Effector memory CD4-positive, alpha-beta T cell (primary cell): ENCODE results near the gene SORCS2.

Experiments
- DNase-seq, 3 donors: peaks; one replicate each; pipeline ENCODE4 v3.0.0-alpha.2; 2020
- H3K27ac ChIP-seq: 2 replicates; pipeline ENCODE4 v1.7.0; 2013; ENCODE audit warnings: mild to moderate bottlenecking, low read length, moderate library complexity; ENCODE audit not compliant: insufficient read depth, poor library complexity, severe bottlenecking
- H3K27me3 ChIP-seq: replicated peaks from 2 replicates; pipeline ENCODE4 v1.7.0; 2013; ENCODE audit warnings: mild to moderate bottlenecking, low read length; ENCODE audit not compliant: insufficient read depth, control insufficient read depth, poor library complexity, severe bottlenecking
- H3K36me3 ChIP-seq: 2 replicates; pipeline ENCODE4 v1.7.0; 2013; ENCODE audit warnings: mild to moderate bottlenecking, low read length, moderate library complexity; ENCODE audit not compliant: control insufficient read depth, insufficient read depth
- H3K4me1 ChIP-seq: 2 replicates; pipeline ENCODE4 v1.7.0; 2013; ENCODE audit warnings: low read length, mild to moderate bottlenecking; ENCODE audit not compliant: control insufficient read depth, insufficient read depth, poor library complexity, severe bottlenecking
- H3K4me3 ChIP-seq: 2 replicates; pipeline ENCODE4 v1.7.0; 2013; ENCODE audit warnings: low read length, low read depth, mild to moderate bottlenecking; ENCODE audit not compliant: insufficient read depth, poor library complexity, severe bottlenecking
- H3K9me3 ChIP-seq: 2 replicates; pipeline ENCODE4 v1.7.0; 2013; ENCODE audit warnings: mild to moderate bottlenecking, low read length, moderate library complexity; ENCODE audit not compliant: control insufficient read depth

The SORCS2 gene

GRCh38 chr4:7300711-7301095 lies 108.4 kb downstream of the SORCS2 start:
- Histone ChIP-seq H3K27me3 (no peaks in the 10 kb centered on the region), H3K27ac (no peak overlapping the region), H3K4me3 (no peak overlapping the region), H3K9me3 (no peaks in the 10 kb centered on the region), H3K4me1 (no peaks in the 10 kb centered on the region), H3K36me3 (no peaks in the 10 kb centered on the region)
- no peak for DNase-seq

DNA sequence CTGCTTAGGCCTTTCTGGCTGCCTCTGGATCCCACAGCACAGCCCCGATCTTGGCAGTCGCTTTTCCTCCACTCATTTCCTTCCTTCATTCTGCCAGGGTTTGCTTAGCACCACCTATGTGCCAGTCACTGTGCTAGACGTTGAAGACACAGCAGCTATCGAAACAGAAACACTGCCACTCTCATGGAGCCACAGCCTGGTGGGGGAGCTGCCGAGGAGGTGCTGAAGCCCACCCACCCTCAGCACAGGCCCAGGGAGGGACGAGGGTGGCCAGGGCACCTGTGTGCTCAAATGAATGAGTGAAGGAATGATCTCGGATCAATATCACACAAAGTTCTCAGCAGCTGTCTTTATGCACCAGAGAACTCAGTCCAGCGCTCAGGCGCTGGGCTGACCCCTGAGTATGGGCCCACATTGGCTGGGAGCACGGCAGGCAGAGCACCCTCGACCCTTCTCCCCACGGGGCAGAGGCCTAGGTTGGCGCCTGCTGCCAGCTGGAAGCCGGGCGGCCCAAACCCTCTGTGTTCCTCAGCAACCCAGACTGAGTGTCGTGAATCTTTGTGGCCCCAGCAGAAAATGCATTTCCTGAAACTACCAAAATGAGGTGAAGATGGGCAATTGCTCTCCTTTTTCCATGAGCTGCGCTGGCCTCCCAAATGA lies 108.9 kb downstream of the SORCS2 start:
- no peak overlapping the region for H3K27ac ChIP-seq
- DNase-seq = no peak
- no peaks in the 10 kb centered on the region for H3K4me1 ChIP-seq
- no peaks in the 10 kb centered on the region for H3K36me3 ChIP-seq
- no peaks in the 10 kb centered on the region for H3K27me3 ChIP-seq
- no peaks in the 10 kb centered on the region for H3K9me3 ChIP-seq
- H3K4me3 ChIP-seq = no peak overlapping the region

GRCh38 chr4:7301846-7302630 lies 109.7 kb downstream of the SORCS2 start:
- no peaks in the 10 kb centered on the region for H3K9me3 ChIP-seq
- no peaks in the 10 kb centered on the region for H3K4me1 ChIP-seq
- no peak overlapping the region for H3K4me3 ChIP-seq
- DNase-seq = no peak
- no peaks in the 10 kb centered on the region for H3K27me3 ChIP-seq
- no peaks in the 10 kb centered on the region for H3K36me3 ChIP-seq
- H3K27ac ChIP-seq = no peak overlapping the region

GRCh38 chr4:7302781-7303404 lies 110.6 kb downstream of the SORCS2 start:
- H3K9me3 ChIP-seq = no peaks in the 10 kb centered on the region
- no peaks in the 10 kb centered on the region for H3K4me1 ChIP-seq
- no peak for DNase-seq
- H3K27me3 ChIP-seq = no peaks in the 10 kb centered on the region
- no peak overlapping the region for H3K27ac ChIP-seq
- no peak overlapping the region for H3K4me3 ChIP-seq
- no peaks in the 10 kb centered on the region for H3K36me3 ChIP-seq

DNA sequence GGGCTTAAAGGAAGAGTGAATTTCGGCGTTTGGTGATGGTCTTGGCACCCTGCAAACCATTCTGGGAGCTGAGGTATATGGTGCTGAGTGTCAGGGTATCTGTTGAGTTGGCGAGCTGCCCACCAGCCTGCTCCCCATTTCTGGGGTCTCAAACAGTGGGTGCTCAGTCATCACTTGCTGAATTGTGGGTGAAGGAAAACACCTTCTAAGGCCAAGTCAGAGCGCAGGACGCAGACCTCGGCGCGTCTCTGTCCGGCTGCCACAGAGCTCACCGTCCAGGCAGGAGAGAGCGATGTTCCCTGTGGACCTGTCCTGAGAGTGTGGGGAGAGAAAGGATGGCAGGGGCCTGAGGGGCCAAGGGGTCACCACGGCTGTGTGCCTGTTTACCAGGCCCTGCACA lies 111.2 kb downstream of the SORCS2 start:
- Histone ChIP-seq H3K4me1 (no peaks in the 10 kb centered on the region), H3K9me3 (no peaks in the 10 kb centered on the region), H3K4me3 (no peak overlapping the region), H3K27ac (no peak overlapping the region), H3K27me3 (no peaks in the 10 kb centered on the region), H3K36me3 (no peaks in the 10 kb centered on the region)
- no peak for DNase-seq

GRCh38 chr4:7304436-7304835 lies 112.1 kb downstream of the SORCS2 start:
- no peaks in the 10 kb centered on the region for H3K27me3 ChIP-seq
- no peaks in the 10 kb centered on the region for H3K4me1 ChIP-seq
- DNase-seq = no peak
- no peaks in the 10 kb centered on the region for H3K9me3 ChIP-seq
- H3K36me3 ChIP-seq = no peaks in the 10 kb centered on the region
- no peak overlapping the region for H3K4me3 ChIP-seq
- H3K27ac ChIP-seq = no peak overlapping the region

- Histone ChIP-seq H3K27me3 (no peaks in the 10 kb centered on the region), H3K9me3 (no peaks in the 10 kb centered on the region), H3K4me3 (no peak overlapping the region), H3K4me1 (no peaks in the 10 kb centered on the region), H3K36me3 (no peaks in the 10 kb centered on the region), H3K27ac (no peak overlapping the region)
- no peak for DNase-seq
These were observed 114.0 kb downstream of the SORCS2 start for GRCh38 chr4:7306021-7306965.

GRCh38 chr4:7306986-7307385 lies 114.6 kb downstream of the SORCS2 start:
- H3K4me1 ChIP-seq = no peaks in the 10 kb centered on the region
- no peak overlapping the region for H3K4me3 ChIP-seq
- no peak overlapping the region for H3K27ac ChIP-seq
- no peaks in the 10 kb centered on the region for H3K27me3 ChIP-seq
- H3K9me3 ChIP-seq = no peaks in the 10 kb centered on the region
- no peak for DNase-seq
- H3K36me3 ChIP-seq = no peaks in the 10 kb centered on the region

DNA sequence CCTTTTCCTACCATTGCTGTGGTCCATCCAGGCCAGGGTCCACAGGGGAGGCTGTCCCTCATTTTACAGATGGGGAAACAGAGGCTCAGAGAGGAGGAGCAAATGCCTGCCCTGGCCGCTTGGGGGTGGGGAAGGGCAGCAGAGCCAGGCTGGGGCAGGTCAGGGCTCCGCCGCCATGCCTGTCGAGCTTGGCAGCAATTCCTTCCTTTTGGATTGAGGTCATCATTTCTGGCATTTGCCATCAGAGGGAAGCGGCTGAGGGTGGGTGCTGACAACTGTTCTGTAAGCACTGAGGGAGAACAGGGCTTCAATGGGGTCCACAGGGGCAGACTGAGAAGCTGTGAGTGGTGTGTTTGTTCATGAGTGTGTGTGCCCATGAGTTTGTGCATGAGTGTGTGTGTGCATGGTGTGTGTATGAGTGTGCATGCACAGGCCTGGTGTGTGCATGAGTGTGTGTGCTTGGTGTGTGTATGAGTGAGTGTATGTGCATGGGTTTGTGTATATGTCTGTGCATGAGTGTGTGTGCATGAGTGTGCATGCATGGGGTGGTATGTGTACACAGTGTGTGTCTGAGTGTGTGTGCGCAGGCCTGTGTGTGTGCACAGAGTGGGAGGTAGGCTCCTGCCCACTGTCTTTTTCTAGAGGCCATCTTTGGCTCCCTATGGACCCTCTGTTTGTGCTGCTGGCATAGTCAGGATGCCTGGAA lies 115.2 kb downstream of the SORCS2 start:
- Histone ChIP-seq H3K4me3 (no peak overlapping the region), H3K9me3 (no peaks in the 10 kb centered on the region), H3K27me3 (no peaks in the 10 kb centered on the region), H3K27ac (no peak overlapping the region), H3K36me3 (no peaks in the 10 kb centered on the region), H3K4me1 (no peaks in the 10 kb centered on the region)
- no peak for DNase-seq
